Smooth muscle cell (in vitro differentiated cells): Measurements from ENCODE around the gene KRTAP5-3. TPM values are rescaled to one million over a fixed set of nuclear protein-coding genes. Genes with fewer than 3 reads are reported as not detected.

Experiments
- DNase-seq: peaks from one replicate; lab custom pipeline; 2025; ENCODE audit not compliant: unreplicated experiment; lab: John Stamatoyannopoulos, UW
- H2AFZ ChIP-seq: fragments of 200-600 bp; sonication (generic); 2 replicates; pipeline ENCODE4 v1.6.0; 2016; ENCODE audit warnings: antibody characterized with exemption, low read depth, mild to moderate bottlenecking
- H3F3A ChIP-seq: fragments of 200-600 bp; sonication (generic); 2 replicates; pipeline ENCODE4 v1.6.0; 2017; ENCODE audit warnings: antibody characterized with exemption, low read depth
- H3K27ac ChIP-seq: fragments of 200-600 bp; sonication (generic); 2 replicates; pipeline ENCODE4 v1.5.1; 2016; ENCODE audit warnings: low read depth, mild to moderate bottlenecking
- H3K27me3 ChIP-seq: fragments of 200-600 bp; sonication (generic); 2 replicates; pipeline ENCODE4 v1.6.1; 2016; ENCODE audit warnings: low read depth, mild to moderate bottlenecking
- H3K36me3 ChIP-seq: fragments of 200-600 bp; sonication (generic); 2 replicates; pipeline ENCODE4 v1.5.1; 2016; ENCODE audit warnings: low read depth
- H3K4me1 ChIP-seq: fragments of 200-600 bp; sonication (generic); 2 replicates; pipeline ENCODE4 v1.5.1; 2016; ENCODE audit warnings: low read depth
- H3K4me2 ChIP-seq: fragments of 200-600 bp; sonication (generic); 2 replicates; pipeline ENCODE4 v1.6.0; 2016; ENCODE audit warnings: mild to moderate bottlenecking
- H3K4me3 ChIP-seq: fragments of 200-600 bp; sonication (generic); 2 replicates; pipeline ENCODE4 v1.5.1; 2016; ENCODE audit warnings: mild to moderate bottlenecking
- H3K79me2 ChIP-seq: fragments of 200-600 bp; sonication (generic); 2 replicates; pipeline ENCODE4 v1.6.0; 2016; ENCODE audit warnings: low read depth, mild to moderate bottlenecking
- H3K9ac ChIP-seq: fragments of 200-600 bp; sonication (generic); 2 replicates; pipeline ENCODE4 v1.6.0; 2016; ENCODE audit warnings: low read depth
- H3K9me3 ChIP-seq: fragments of 200-600 bp; sonication (generic); replicated peaks from 2 replicates; pipeline ENCODE4 v1.5.1; 2016; ENCODE audit warnings: low read depth
- H4K20me1 ChIP-seq: fragments of 200-600 bp; sonication (generic); 2 replicates; pipeline ENCODE4 v1.6.0; 2016; ENCODE audit warnings: low read depth
- CTCF ChIP-seq: fragments of 200-600 bp; sonication (generic); IDR thresholded peaks from 2 replicates; pipeline ENCODE4 v1.5.1; 2017; ENCODE audit warnings: borderline replicate concordance, mild to moderate bottlenecking, antibody characterized with exemption; ENCODE audit not compliant: insufficient read depth, poor library complexity, severe bottlenecking
- WGBS: methylation state at CpG from one replicate; pipeline ENCODE4 v1.1.7; 2016; ENCODE audit warnings: low lambda C conversion rate; 5-methylcytosine and 5-hydroxymethylcytosine counted together
- polyA plus RNA-seq: library from polyadenylated mRNA; unstranded; fragments of >200 nt; fragmentation: Nextera tagmentation; extraction: Ambion mirVana; gene quantifications from 2 replicates; pipeline ENCODE4 v1.2.1, GENCODE V29; 2016
- total RNA-seq: library from RNA; depleted of rRNA; stranded (reverse); fragments of >200 nt; gene quantifications from 2 replicates; pipeline ENCODE4 v1.2.3, GENCODE V29; 2014

Gene KRTAP5-3
- total and polyA plus RNA-seq, 2 experiments from 2014 or later, result not detected

- no peaks in the 10 kb centered on the region for H3F3A ChIP-seq
- no peaks in the 10 kb centered on the region for H3K4me1 ChIP-seq
- no peak within 1 kb of the TSS for H2AFZ ChIP-seq
- H3K4me2 ChIP-seq, result no peak within 1 kb of the TSS
- no peaks in the 10 kb centered on the region for H3K9me3 ChIP-seq
- no peak within 1 kb of the TSS for H3K4me3 ChIP-seq
- peaks cover 44% of the 10 kb centered on the region for H3K27me3 ChIP-seq
- no peak within 1 kb of the TSS for H3K27ac ChIP-seq
- WGBS, result 89% methylated on average over 23 of the region's 26 CpGs
- TF ChIP-seq CTCF, result no peak
- no peak for DNase-seq
- H4K20me1 ChIP-seq, result no peaks in the 10 kb centered on the region
- H3K9ac ChIP-seq, result no peak within 1 kb of the TSS
- H3K36me3 ChIP-seq, result no peaks in the 10 kb centered on the region
- no peaks in the 10 kb centered on the region for H3K79me2 ChIP-seq
Observed at GRCh38 chr11:1629326-1630185, 21.3 kb upstream of the KRTAP5-3 start, which contains the start of gene KRTAP5-5. Gene KRTAP5-5, plus strand, starts transcription at chr11:1629775. Its CDS starts 66 bp downstream, at chr11:1629841.

GRCh38 chr11:1628506-1629325 is 20.5 kb upstream of the KRTAP5-3 start:
- no peak overlapping the region for H3K4me2 ChIP-seq

GRCh38 chr11:1625541-1625940 is 17.3 kb upstream of the KRTAP5-3 start:
- 88% methylated on average over 13 of the region's 13 CpGs for WGBS
- Histone ChIP-seq H3K4me2 (no peak overlapping the region), H3K79me2 (no peaks in the 10 kb centered on the region), H3K27me3 (peaks cover 22% of the 10 kb centered on the region), H3K4me3 (no peak overlapping the region), H3K36me3 (no peaks in the 10 kb centered on the region), H2AFZ (no peak overlapping the region), H4K20me1 (no peaks in the 10 kb centered on the region), H3K9ac (no peak overlapping the region), H3K27ac (no peak overlapping the region), H3K4me1 (no peaks in the 10 kb centered on the region), H3F3A (no peaks in the 10 kb centered on the region), H3K9me3 (no peaks in the 10 kb centered on the region)
- no peak for DNase-seq
- TF ChIP-seq CTCF, result no peak

More at GRCh38 chr11:1628506-1629325, 20.5 kb upstream of the KRTAP5-3 start:
- TF ChIP-seq CTCF, result peak; percentile 88
- H3K9ac ChIP-seq, result no peak overlapping the region
- no peaks in the 10 kb centered on the region for H3F3A ChIP-seq
- WGBS, result 40% methylated on average over 34 of the region's 35 CpGs
- H3K27me3 ChIP-seq, result peaks cover 44% of the 10 kb centered on the region
- no peak overlapping the region for H3K27ac ChIP-seq
- no peaks in the 10 kb centered on the region for H3K79me2 ChIP-seq
- no peak overlapping the region for H3K4me3 ChIP-seq
- no peaks in the 10 kb centered on the region for H3K36me3 ChIP-seq
- no peak overlapping the region for H2AFZ ChIP-seq
- H3K4me1 ChIP-seq, result no peaks in the 10 kb centered on the region
- no peaks in the 10 kb centered on the region for H4K20me1 ChIP-seq
- peak; percentile 25 for DNase-seq
- H3K9me3 ChIP-seq, result no peaks in the 10 kb centered on the region
